Activated CD8-positive, alpha-beta memory T cell treated with anti-CD3 and anti-CD28 coated beads, Interleukin-2, amount 50 U/mL, for 48 hours (primary cell): ENCODE data around the gene IL3.
"Not testable (repeated sequence)": the region's sequence is repeated elsewhere in the genome, so short reads cannot be mapped to it uniquely, and the experiment has no call there.

Source experiments
- DNase-seq: peaks from one replicate; pipeline ENCODE4 v3.0.0-alpha.2; 2020

Gene IL3

GRCh38 chr5:132095424-132095972 lies 35.0 kb downstream of the IL3 start:
- no peak for DNase-seq

- DNase-seq = no peak
Observed at GRCh38 chr5:132096904-132097303, 36.4 kb downstream of the IL3 start.

GRCh38 chr5:132098151-132098594 lies 37.7 kb downstream of the IL3 start:
- peak; percentile 67 for DNase-seq

GRCh38 chr5:132098621-132099020 lies 38.2 kb downstream of the IL3 start:
- DNase-seq = no peak

- DNase-seq = peak; percentile 79
Observed at GRCh38 chr5:132099076-132099748, 38.8 kb downstream of the IL3 start.

GRCh38 chr5:132099905-132100304 lies 39.5 kb downstream of the IL3 start:
- DNase-seq = peak; percentile 63

GRCh38 chr5:132100672-132101261 lies 40.3 kb downstream of the IL3 start:
- DNase-seq = peak; percentile 75

- DNase-seq = no peak
Observed at GRCh38 chr5:132101385-132101880, 41.0 kb downstream of the IL3 start.

GRCh38 chr5:132102101-132102701 lies 41.7 kb downstream of the IL3 start:
- DNase-seq = peak; percentile 78

GRCh38 chr5:132102944-132103331 lies 42.5 kb downstream of the IL3 start:
- DNase-seq = no peak

GRCh38 chr5:132103332-132103951 lies 43.0 kb downstream of the IL3 start:
- DNase-seq = peak; percentile 79

GRCh38 chr5:132103969-132104391 lies 43.5 kb downstream of the IL3 start:
- DNase-seq = peak; percentile 65

GRCh38 chr5:132104556-132104955 lies 44.1 kb downstream of the IL3 start:
- no peak for DNase-seq

GRCh38 chr5:132105688-132106087 lies 45.2 kb downstream of the IL3 start:
- no peak for DNase-seq

GRCh38 chr5:132108495-132108894 lies 48.0 kb downstream of the IL3 start:
- not testable (repeated sequence) for DNase-seq

- DNase-seq = not testable (repeated sequence)
Observed at GRCh38 chr5:132108957-132109356, 48.5 kb downstream of the IL3 start.

- no peak for DNase-seq
Observed at GRCh38 chr5:132109494-132110053, 49.1 kb downstream of the IL3 start.

GRCh38 chr5:132110195-132110594 lies 49.7 kb downstream of the IL3 start:
- no peak for DNase-seq

- no peak for DNase-seq
Observed at GRCh38 chr5:132110930-132111329, 50.5 kb downstream of the IL3 start.

- no peak for DNase-seq
Observed at GRCh38 chr5:132112111-132112510, 51.7 kb downstream of the IL3 start.
